Measurements from ENCODE around the gene TAF4B. TPM values are rescaled to one million over a fixed set of nuclear protein-coding genes. Genes with fewer than 3 reads are reported as not detected.

Gene TAF4B
- total and polyA plus RNA-seq, 2 of the 8 experiments (the other 6 are each of a cell fraction or from before 2014, with no cell fraction given): 9.3 to 19.8 TPM

- TF ChIP-seq CHD7 (IDR thresholded peaks at IDR 0.05; ENCODE audit: insufficient replicate concordance, low read length) (no peak), GTF2F1 (IDR thresholded peaks at IDR 0.05; ENCODE audit: borderline replicate concordance, low read depth, low read length) (no peak), EGR1 (IDR thresholded peaks at IDR 0.05; ENCODE audit: borderline replicate concordance, low read depth, low read length) (no peak), ZNF274 (IDR thresholded peaks at IDR 0.05; ENCODE audit: borderline replicate concordance, extremely low read depth, low read length) (no peak), GABPA (IDR thresholded peaks at IDR 0.05; ENCODE audit: borderline replicate concordance, insufficient read depth, low read length) (no peak), BRCA1 (IDR thresholded peaks at IDR 0.05; ENCODE audit: low read depth, low read length) (no peak), SUZ12 (IDR thresholded peaks at IDR 0.05; ENCODE audit: low read length) (no peak), HDAC6 (IDR thresholded peaks at IDR 0.05; ENCODE audit: low read depth, low read length) (no peak), RAD21 (IDR thresholded peaks at IDR 0.05 in 1 of 2, conservative IDR thresholded peaks at IDR 0.05 in 1 of 2; ENCODE audit: low read depth in 2 of 2, low read length in 2 of 2) (no peak), JUN (IDR thresholded peaks at IDR 0.05; ENCODE audit: low read depth, low read length) (no peak)
Observed at GRCh38 chr18:26422472-26423162, 196.4 kb downstream of the TAF4B start (continued).
